OCI-LY7 (cell line): ENCODE results near the gene GLYATL2.

Experiments
- CTCF ChIP-seq: fragments of 200-600 bp; sonication (generic); conservative IDR thresholded peaks from 2 replicates; pipeline ENCODE4 v1.5.1; 2014; ENCODE audit warnings: mild to moderate bottlenecking, antibody characterized with exemption, low read length, moderate library complexity, mixed read lengths
- EZH2phosphoT487 ChIP-seq: fragments of 200-600 bp; sonication (generic); IDR thresholded peaks from 2 replicates; pipeline ENCODE4 v1.6.1; 2018; ENCODE audit warnings: low read depth, borderline replicate concordance, mild to moderate bottlenecking, mixed run types, antibody characterized with exemption, low read length, moderate library complexity, mixed read lengths

- no peak for TF ChIP-seq CTCF
- TF ChIP-seq EZH2phosphoT487, result no peak
Observed at GRCh38 chr11:58856806-58857205, 12.3 kb upstream of the GLYATL2 start.
